Calu3 (cell line): ENCODE measurements around the gene BMP8A. TPM values are rescaled to one million over a fixed set of nuclear protein-coding genes. Genes with fewer than 3 reads are reported as not detected.
"Not testable (repeated sequence)": the region's sequence is repeated elsewhere in the genome, so short reads cannot be mapped to it uniquely, and the experiment has no call there.

Source experiments
- BruUV-seq: library from RNA; stranded (reverse); fragments of 400-500 nt; replicated peaks from 2 replicates; lab custom pipeline; 2021; lab: Mats Ljungman, UMichigan
- CTCF ChIA-PET: fragments of 300-600 bp; sonication (Branson Sonifier 250); formaldehyde crosslinking; loops from one replicate; lab custom pipeline; 2022; ENCODE audit warnings: antibody characterized with exemption; lab: Charles Lee
- DNase-seq: peaks from one replicate; pipeline ENCODE4 v3.0.0; 2022
- H3K27ac Mint-ChIP-seq: one replicate; pipeline ENCODE4 v1.8.0; 2022; ENCODE audit warnings: mixed read lengths; ENCODE audit not compliant: unreplicated experiment
- H3K27me3 Mint-ChIP-seq: one replicate; pipeline ENCODE4 v1.8.0; 2022; ENCODE audit warnings: mixed read lengths; ENCODE audit not compliant: unreplicated experiment
- H3K36me3 Mint-ChIP-seq: one replicate; pipeline ENCODE4 v1.8.0; 2022; ENCODE audit warnings: mild to moderate bottlenecking, moderate library complexity, mixed read lengths; ENCODE audit not compliant: insufficient read depth, unreplicated experiment
- H3K4me1 Mint-ChIP-seq: one replicate; pipeline ENCODE4 v1.8.0; 2022; ENCODE audit warnings: mild to moderate bottlenecking, low read depth, mixed read lengths; ENCODE audit not compliant: unreplicated experiment
- H3K4me3 Mint-ChIP-seq: one replicate; pipeline ENCODE4 v1.8.0; 2022; ENCODE audit warnings: mild to moderate bottlenecking, low read depth, moderate library complexity, mixed read lengths; ENCODE audit not compliant: unreplicated experiment
- H3K9me3 Mint-ChIP-seq: one replicate; pipeline ENCODE4 v1.8.0; 2022; ENCODE audit warnings: low read depth, mixed read lengths; ENCODE audit not compliant: unreplicated experiment
- CTCF ChIP-seq: fragments of 200-600 bp; IDR thresholded peaks from one replicate; pipeline ENCODE4 v1.8.0; 2022; ENCODE audit warnings: antibody characterized with exemption; ENCODE audit not compliant: unreplicated experiment
- intact Hi-C: fragments of 100-400 bp; cut with micrococcal nuclease; formaldehyde crosslinking; loops from one replicate; pipeline ENCODE4 v1.10.0; 2022; ENCODE audit not compliant: unreplicated experiment
- total RNA-seq: library from RNA; stranded (reverse); gene quantifications from 2 replicates; pipeline ENCODE4 v1.2.3, GENCODE V29; 2022

The BMP8A gene
- total RNA-seq, 1 experiment from 2014 or later: 0.40 TPM

GRCh38 chr1:39516841-39517240, 25.4 kb downstream of the BMP8A start:
- H3K4me3 Mint-ChIP-seq, H3K4me1 Mint-ChIP-seq, H3K27ac Mint-ChIP-seq, H3K36me3 Mint-ChIP-seq, H3K27me3 Mint-ChIP-seq, DNase-seq, BruUV-seq, H3K9me3 Mint-ChIP-seq, intact Hi-C loops: not testable (repeated sequence)
- CTCF ChIA-PET: interaction anchor here (0.6 kb wide), 1 partner anchor 123 kb away, joined by 4 read pairs; no protein-coding TSS in a partner anchor

- H3K4me3 Mint-ChIP-seq, intact Hi-C loops, CTCF ChIA-PET, H3K9me3 Mint-ChIP-seq, DNase-seq, H3K36me3 Mint-ChIP-seq, H3K4me1 Mint-ChIP-seq, H3K27me3 Mint-ChIP-seq, H3K27ac Mint-ChIP-seq, BruUV-seq: not testable (repeated sequence)
Measured at GRCh38 chr1:39517936-39518335, 26.5 kb downstream of the BMP8A start.

- intact Hi-C loops: not testable (repeated sequence)
Measured at GRCh38 chr1:39519376-39519775, 27.9 kb downstream of the BMP8A start.

GRCh38 chr1:39522221-39522620, 30.8 kb downstream of the BMP8A start:
- CTCF ChIA-PET, H3K4me1 Mint-ChIP-seq, DNase-seq, H3K27ac Mint-ChIP-seq, H3K4me3 Mint-ChIP-seq, H3K9me3 Mint-ChIP-seq, BruUV-seq, intact Hi-C loops, H3K27me3 Mint-ChIP-seq: not testable (repeated sequence)
- peaks cover 25% of the 10 kb centered on the region for H3K36me3 Mint-ChIP-seq

More at GRCh38 chr1:39519376-39519775, 27.9 kb downstream of the BMP8A start:
- CTCF ChIA-PET: interaction anchor here (0.6 kb wide), 1 partner anchor 433 kb away, joined by 3 read pairs; no protein-coding TSS in a partner anchor
- not testable (repeated sequence) for BruUV-seq, H3K9me3 Mint-ChIP-seq, H3K27ac Mint-ChIP-seq, H3K27me3 Mint-ChIP-seq, H3K4me3 Mint-ChIP-seq, DNase-seq, H3K4me1 Mint-ChIP-seq
- peaks cover 15% of the 10 kb centered on the region for H3K36me3 Mint-ChIP-seq

- Mint-ChIP-seq H3K4me3 (no peak overlapping the region), H3K9me3 (no peaks in the 10 kb centered on the region), H3K4me1 (no peaks in the 10 kb centered on the region), H3K27me3 (no peaks in the 10 kb centered on the region), H3K27ac (no peak overlapping the region), H3K36me3 (peaks cover 25% of the 10 kb centered on the region)
- DNase-seq: no peak
- TF ChIP-seq CTCF: no peak
- BruUV-seq: no TSS peak
- intact Hi-C loops: no loop called here
- CTCF ChIA-PET: no interaction called here
Measured at GRCh38 chr1:39522661-39523567, 31.5 kb downstream of the BMP8A start.

GRCh38 chr1:39524171-39524570, 32.7 kb downstream of the BMP8A start:
- Mint-ChIP-seq H3K9me3 (no peaks in the 10 kb centered on the region), H3K36me3 (peaks cover 25% of the 10 kb centered on the region), H3K27me3 (no peaks in the 10 kb centered on the region), H3K4me1 (no peaks in the 10 kb centered on the region), H3K4me3 (no peak overlapping the region), H3K27ac (no peak overlapping the region)
- DNase-seq: no peak
- BruUV-seq: no TSS peak
- CTCF ChIA-PET: no interaction called here
- intact Hi-C loops: no loop called here
- no peak for TF ChIP-seq CTCF
